HTR-8/SVneo (cell line): ENCODE results near the gene PREX1.
"Not testable (repeated sequence)": the region's sequence is repeated elsewhere in the genome, so short reads cannot be mapped to it uniquely, and the experiment has no call there.

Experiments
- DNase-seq: peaks from one replicate; pipeline ENCODE4 v3.0.0; 2011; ENCODE audit warnings: low spot score, mixed read lengths; ENCODE audit not compliant: insufficient read length
- FAIRE-seq: peaks from 2 replicates; lab custom pipeline; 2011; peaks lifted over from hg19 to GRCh38; lab: Jason Lieb, UNC

Gene PREX1

GRCh38 chr20:48826883-48827771 is 672 bp downstream of the PREX1 start:
- peak; percentile 65 for DNase-seq
- no peak for FAIRE-seq

GRCh38 chr20:48826480-48826879 is 1.3 kb downstream of the PREX1 start:
- not testable (repeated sequence) for FAIRE-seq, DNase-seq

GRCh38 chr20:48826069-48826468 is 1.7 kb downstream of the PREX1 start:
- no peak for FAIRE-seq

GRCh38 chr20:48825566-48825920 is 2.3 kb downstream of the PREX1 start:
- DNase-seq, result no peak
- no peak for FAIRE-seq

More at GRCh38 chr20:48826069-48826468, 1.7 kb downstream of the PREX1 start:
- DNase-seq, result no peak

- FAIRE-seq, result peak; percentile 64
Measured at GRCh38 chr20:48824830-48825565, 2.8 kb downstream of the PREX1 start.

GRCh38 chr20:48823960-48824498 is 3.8 kb downstream of the PREX1 start:
- FAIRE-seq (peak; percentile 83), DNase-seq (peak; percentile 88)

More at GRCh38 chr20:48824830-48825565, 2.8 kb downstream of the PREX1 start:
- DNase-seq, result no peak

GRCh38 chr20:48823476-48823875 is 4.3 kb downstream of the PREX1 start:
- FAIRE-seq, result peak; percentile 16
- DNase-seq, result no peak

- FAIRE-seq (no peak), DNase-seq (no peak)
Measured at GRCh38 chr20:48822879-48823385, 4.9 kb downstream of the PREX1 start.

- FAIRE-seq, result no peak
- DNase-seq, result no peak
Measured at GRCh38 chr20:48822178-48822577, 5.6 kb downstream of the PREX1 start.

- FAIRE-seq (no peak), DNase-seq (no peak)
Measured at GRCh38 chr20:48821261-48821920, 6.4 kb downstream of the PREX1 start.

GRCh38 chr20:48820649-48820973 is 7.2 kb downstream of the PREX1 start:
- FAIRE-seq (no peak), DNase-seq (no peak)

GRCh38 chr20:48819821-48820648 is 7.8 kb downstream of the PREX1 start:
- FAIRE-seq, result no peak
- no peak for DNase-seq

- FAIRE-seq (no peak), DNase-seq (no peak)
Measured at GRCh38 chr20:48819089-48819488, 8.7 kb downstream of the PREX1 start.

GRCh38 chr20:48818481-48818987 is 9.3 kb downstream of the PREX1 start:
- DNase-seq (no peak), FAIRE-seq (no peak)

- DNase-seq (no peak), FAIRE-seq (no peak)
Measured at GRCh38 chr20:48818031-48818370, 9.8 kb downstream of the PREX1 start.

GRCh38 chr20:48817367-48818030 is 10.3 kb downstream of the PREX1 start:
- FAIRE-seq, result no peak

GRCh38 chr20:48816282-48817205 is 11.3 kb downstream of the PREX1 start:
- DNase-seq (no peak), FAIRE-seq (no peak)

More at GRCh38 chr20:48817367-48818030, 10.3 kb downstream of the PREX1 start:
- DNase-seq, result no peak

GRCh38 chr20:48815537-48815936 is 12.3 kb downstream of the PREX1 start:
- FAIRE-seq, result no peak

More at GRCh38 chr20:48815537-48815936, 12.3 kb downstream of the PREX1 start:
- no peak for DNase-seq
